HG03432 (cell line): ENCODE measurements around the gene CELSR1.
"Not testable (repeated sequence)": the region's sequence is repeated elsewhere in the genome, so short reads cannot be mapped to it uniquely, and the experiment has no call there.

ENCODE experiments used
- ATAC-seq: cut with Tn5 transposase; IDR thresholded peaks from one replicate; pipeline ENCODE4 v1.9.1; 2021; ENCODE audit warnings: mild to moderate bottlenecking, moderate library complexity; ENCODE audit not compliant: unreplicated experiment

The CELSR1 gene

DNA sequence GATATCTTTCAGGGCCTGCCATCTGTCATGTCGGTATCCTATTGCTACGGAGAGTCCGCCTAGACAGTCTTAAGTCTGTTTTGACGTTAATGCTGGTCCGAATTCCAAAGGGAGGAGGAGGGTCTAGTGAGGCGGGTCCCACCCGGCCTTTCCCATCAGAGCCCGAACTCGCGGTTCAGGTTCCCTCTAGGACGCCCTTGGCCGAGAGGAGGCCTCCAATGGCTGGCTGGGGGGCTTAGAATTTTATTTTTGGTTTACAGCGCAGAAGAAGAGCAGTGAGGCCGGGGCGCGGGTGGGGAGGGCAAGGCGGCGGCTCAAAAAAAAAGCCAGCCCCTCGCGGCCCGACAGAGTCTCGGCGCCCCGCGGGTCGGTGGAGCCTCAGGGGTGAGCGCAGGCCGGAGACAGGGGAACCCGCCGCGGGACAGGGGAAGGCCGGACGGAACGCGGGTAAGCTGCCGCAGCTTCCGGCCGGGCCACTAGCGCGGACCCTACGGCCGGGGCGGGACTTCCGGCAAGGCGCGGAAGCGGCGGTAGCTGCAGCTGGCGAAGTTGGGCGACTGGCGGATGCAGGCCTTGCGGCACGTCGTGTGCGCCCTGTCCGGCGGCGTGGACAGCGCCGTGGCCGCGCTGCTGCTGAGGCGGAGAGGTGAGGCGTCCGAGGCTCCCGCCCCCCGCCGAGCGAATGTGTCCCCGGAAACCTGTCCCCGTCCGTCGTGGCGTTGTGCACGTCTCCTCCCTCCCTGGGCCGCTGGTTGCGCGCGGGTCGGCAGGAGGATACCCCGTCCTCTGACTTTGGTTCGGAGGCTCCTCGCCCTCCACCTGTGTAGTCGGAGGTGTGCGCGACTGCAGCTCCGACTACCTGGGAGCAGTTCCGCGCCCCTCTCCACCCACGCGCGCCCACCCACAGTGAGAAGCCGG lies 202.0 kb downstream of the CELSR1 start, which contains the start of gene TRMU:
Gene TRMU (plus strand): TSS at position 514 of the 918 bp plus-strand sequence. CDS start 51 bp downstream, at position 565.
- ATAC-seq = peak; percentile 82

- no peak for ATAC-seq
Measured at GRCh38 chr22:46331496-46331895, 205.9 kb downstream of the CELSR1 start.

GRCh38 chr22:46330426-46330825 lies 207.0 kb downstream of the CELSR1 start:
- no peak for ATAC-seq

DNA sequence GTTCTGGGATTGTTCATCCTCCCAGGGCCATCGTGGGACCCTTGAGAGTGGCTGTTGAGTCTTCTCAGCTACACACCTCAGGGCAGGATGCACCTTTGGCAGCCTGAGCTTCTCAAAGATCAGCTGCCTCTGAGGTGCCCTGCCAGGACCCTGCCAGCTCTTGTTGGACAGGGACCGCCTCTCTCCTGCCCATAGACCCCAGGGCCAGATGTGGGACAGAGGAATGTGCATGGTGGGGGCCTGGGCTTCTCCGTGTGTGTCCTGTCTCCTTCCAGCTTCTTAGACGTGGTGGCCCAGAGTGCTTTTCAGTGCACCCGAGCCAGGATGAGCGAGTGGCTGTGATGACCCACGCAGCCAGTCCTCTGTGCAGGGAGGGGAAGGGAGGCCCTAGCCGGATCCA lies 207.8 kb downstream of the CELSR1 start:
- ATAC-seq = no peak

GRCh38 chr22:46328797-46329196 lies 208.6 kb downstream of the CELSR1 start:
- ATAC-seq = no peak

- ATAC-seq = no peak
Measured at GRCh38 chr22:46327691-46328465, 209.5 kb downstream of the CELSR1 start.

- no peak for ATAC-seq
Measured at GRCh38 chr22:46326066-46326680, 211.2 kb downstream of the CELSR1 start.

DNA sequence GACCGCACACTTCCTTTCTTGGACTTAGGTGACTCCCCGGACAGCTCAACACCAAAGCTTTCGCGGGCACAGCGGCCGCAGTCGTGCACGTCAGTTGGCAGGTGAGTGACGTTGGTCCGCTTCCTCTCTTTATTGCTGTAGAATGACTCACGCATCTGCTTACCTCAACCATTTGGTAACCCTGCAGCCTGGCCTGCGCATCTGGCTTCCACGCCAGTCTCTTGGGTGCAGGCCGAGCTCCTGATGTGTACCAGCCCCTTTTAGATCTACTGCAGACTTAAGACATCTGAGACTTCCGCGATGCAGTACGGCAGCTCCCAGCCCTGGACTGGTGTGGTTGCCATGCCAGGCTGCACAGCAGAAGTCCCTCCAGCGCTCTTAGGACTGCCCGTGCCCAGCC lies 214.3 kb downstream of the CELSR1 start:
- ATAC-seq = no peak

- ATAC-seq = no peak
Measured at GRCh38 chr22:46322711-46323110, 214.7 kb downstream of the CELSR1 start.

DNA sequence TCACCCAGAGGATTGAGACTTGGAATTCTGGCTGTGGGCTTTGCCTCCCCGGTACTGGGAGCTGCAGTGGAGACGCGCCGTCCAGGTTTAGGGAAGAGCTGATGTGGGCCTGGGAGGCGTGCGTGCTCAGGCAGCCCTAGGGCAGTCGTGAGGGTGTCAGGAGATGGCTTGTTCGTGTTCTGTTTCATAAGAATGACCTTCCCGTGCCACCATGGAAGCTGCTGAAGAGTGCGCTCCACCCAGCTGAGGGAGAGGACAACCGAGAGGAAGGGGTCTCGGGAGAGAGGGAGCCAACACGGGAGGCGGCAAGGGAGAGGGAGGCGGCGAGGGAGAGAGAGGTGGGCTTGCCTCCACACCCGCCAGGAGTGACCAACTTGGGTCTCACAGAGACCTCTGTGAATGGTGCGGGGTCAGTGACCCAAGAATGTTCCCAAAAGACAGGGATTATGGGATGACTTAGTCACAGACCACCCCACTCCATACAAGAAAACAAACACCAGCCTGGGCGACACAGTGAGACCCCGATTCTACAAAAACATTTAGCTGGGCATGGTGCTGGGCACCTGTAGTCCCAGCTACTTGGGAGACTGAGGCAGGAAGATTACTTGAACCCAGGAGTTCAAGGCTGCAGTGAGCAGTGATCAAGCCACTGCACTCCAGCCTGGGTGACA lies 216.6 kb downstream of the CELSR1 start:
- ATAC-seq = no peak

DNA sequence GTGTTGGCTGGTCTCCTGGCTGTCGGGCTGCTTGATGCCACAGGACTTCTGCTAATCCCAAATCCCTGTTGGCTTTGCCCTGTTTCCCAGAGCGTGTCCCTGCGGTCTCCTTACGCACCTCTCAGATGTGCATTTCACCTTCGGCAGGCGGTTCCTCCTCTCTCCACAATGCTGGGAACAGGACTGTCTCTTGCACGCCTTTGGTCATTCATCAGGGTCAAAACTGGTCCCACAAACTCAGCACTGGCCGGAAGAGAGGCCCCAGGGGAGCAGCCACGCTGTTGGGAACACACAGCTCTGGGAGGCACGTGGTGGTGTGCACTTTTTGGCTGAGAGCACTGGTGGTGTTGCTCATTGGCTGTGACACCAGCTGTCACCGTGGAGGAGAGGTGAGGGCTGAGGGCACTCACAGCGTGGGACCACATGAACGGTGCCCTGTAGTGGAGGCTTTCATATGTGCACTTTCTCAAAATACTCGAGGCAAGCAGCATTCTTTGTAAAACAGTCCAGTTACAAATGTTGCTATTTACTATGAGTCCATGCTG lies 217.2 kb downstream of the CELSR1 start:
- no peak for ATAC-seq

GRCh38 chr22:46319319-46319718 lies 218.1 kb downstream of the CELSR1 start:
- no peak for ATAC-seq

- no peak for ATAC-seq
Measured at GRCh38 chr22:46318576-46318975, 218.8 kb downstream of the CELSR1 start.

DNA sequence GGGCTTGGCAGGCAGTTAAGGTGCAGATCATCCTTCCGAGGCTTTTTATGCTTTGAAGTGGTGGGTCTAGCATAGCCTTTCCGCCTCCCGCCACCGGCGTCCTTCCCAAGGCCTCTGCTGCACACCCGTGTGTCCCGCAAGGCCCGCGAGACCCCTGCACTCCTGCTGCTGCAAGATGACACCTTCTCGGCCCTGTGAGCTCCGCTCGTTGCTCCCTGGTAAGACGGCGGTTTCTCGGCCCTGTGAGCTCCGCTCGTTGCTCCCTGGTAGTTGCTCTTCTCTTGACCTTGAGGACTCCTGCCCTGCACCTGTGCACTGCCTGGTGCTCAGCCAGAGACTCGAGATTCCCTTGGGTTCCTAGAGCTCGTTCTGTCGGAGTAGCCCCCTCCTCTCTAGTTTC lies 219.8 kb downstream of the CELSR1 start:
- ATAC-seq = no peak

DNA sequence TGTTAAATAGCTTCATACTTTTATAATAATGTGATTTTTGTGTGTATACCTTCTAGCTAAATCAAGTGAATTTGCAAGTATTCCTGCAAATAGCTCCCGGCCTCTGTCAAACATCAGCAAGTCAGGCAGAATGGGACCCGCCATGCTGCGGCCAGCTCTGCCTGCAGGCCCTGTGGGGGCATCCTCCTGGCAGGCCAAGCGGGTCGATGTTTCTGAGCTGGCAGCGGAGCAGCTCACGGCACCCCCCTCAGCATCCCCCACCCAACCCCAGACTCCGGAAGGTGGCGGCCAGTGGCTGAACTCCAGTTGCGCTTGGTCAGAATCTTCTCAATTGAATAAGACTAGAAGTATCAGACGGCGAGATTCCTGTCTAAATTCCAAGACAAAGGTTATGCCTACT lies 221.4 kb downstream of the CELSR1 start:
- ATAC-seq = no peak

GRCh38 chr22:46312848-46313247 lies 224.6 kb downstream of the CELSR1 start:
- ATAC-seq = not testable (repeated sequence)

- no peak for ATAC-seq
Measured at GRCh38 chr22:46312056-46312455, 225.4 kb downstream of the CELSR1 start.
